HG02763 (cell line): ENCODE measurements around the gene MTERF4.

Experiments
- ATAC-seq: cut with Tn5 transposase; IDR thresholded peaks from one replicate; pipeline ENCODE4 v1.9.1; 2021; ENCODE audit warnings: mild to moderate bottlenecking, moderate library complexity; ENCODE audit not compliant: unreplicated experiment

The MTERF4 gene

GRCh38 chr2:241091734-241092445 is 10.2 kb downstream of the MTERF4 start:
- no peak for ATAC-seq

DNA sequence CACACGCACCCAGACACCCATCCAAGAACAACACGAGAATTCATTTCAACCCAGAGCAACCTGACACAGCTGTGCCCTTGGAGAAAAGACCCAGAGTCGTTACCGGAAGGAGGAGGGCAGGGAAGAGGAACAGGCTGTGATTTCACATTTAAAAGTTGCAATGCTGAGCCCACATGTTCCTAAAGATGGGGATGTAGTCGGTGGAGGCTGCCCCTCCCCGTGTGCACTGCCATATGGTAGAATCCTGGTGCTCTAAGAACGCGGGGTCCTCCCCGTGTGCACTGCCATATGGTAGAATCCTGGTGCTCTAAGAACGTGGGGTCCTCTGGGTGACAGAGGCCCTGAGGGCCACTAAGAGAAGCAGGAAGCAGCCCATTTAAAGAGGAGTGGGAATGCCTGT is 10.9 kb downstream of the MTERF4 start:
- no peak for ATAC-seq

DNA sequence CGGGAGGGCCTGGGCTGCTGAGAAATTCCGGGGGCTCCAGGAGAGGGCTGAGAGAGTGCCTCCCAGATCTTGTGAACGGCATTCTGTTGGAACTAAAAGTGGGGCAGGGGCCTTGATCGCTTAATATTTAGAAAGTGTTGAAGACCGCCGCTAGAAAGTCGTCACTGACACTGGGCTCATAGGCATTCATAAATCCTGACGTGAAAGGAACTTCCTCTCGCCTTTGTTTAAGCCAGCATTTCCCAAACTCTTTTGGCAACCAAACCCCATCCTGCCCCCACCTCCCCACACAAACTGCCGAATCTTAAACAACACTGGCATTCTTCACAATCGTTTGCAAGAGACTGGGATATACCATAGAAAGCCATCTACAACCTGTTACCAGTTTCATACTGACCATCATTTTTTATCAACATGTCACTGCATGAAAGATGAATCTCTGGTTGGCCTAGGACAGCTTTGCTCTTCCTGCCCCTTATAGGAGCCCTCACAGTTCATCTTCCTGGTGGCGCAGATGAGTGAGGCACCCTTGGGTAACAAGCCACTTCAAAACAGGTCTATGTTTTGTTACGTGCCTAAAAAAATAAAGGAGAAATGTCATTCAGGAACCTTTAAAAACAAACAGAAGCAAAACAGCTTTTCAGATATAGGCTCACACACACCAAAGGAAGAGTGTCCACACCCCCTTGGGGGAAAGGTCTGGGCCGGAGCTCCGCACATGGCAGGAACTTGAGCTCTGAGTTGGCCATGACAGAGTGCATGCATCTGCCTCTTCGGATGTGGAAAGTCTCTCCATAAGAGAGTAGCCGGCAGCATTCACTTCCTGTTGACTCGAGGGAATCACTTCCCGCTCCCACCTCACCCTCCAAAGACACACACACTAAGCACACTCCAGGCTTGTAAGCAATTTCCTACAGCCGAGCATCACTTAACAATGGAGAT is 13.0 kb downstream of the MTERF4 start:
- no peak for ATAC-seq

DNA sequence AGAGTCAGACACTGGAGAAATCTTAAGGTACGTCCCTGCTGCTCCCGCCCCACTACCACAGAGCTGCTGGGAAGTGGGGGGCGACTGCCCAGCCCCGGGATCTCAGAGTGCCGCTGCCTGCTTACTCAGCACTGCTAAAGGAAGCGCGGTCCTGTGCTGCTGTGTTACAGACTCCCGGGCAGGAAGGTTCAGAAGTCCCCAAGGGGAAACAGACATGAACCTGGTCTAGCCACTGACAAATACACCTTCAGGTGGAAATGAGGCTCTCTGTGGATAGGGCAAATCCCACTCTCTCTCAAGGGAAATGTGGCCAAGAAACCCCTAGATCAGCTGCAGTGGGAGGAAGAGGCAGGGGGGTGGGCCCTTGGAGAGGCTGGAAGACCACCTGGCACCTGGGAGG is 13.7 kb downstream of the MTERF4 start:
- peak; percentile 29 for ATAC-seq

DNA sequence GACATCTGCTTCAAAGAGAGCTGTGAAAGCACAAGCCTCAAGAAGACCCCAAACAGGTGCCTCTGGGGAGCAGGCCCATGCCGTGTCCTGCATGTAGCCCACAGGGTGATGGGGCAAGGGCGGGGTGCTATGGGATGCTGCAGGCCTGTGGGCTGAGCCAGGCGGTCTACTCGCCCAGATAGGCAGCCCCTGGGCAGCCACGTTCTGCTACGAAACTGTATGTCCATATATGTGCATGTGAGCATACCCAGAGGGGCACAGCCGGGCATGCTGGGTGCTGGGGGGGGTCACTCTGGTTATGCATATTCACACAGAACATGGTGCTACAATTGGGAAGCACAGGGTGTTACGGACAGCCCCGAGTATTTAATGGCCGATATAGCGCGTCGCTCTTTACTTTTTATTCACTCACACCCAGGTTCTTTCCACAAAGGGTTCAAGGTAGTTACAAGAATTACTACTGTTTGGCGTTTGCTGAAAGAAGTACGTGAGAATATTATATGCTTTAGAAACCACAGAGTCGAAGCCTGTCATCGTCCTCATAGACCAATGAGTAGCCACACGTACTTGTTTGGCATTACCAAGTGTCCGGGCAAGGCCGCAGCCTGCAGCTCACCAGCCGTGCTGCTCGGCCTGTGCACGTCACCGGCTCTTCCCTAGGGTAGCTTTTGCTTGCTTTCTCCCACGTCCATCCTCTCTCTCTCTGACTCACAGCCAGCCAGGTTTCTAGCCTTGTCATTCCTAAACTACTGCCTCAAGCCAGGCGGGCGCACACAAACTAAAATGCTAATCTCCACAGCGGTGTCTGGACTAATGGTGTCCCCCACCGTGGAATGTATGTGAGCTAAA is 14.4 kb downstream of the MTERF4 start:
- ATAC-seq, result peak; percentile 62

DNA sequence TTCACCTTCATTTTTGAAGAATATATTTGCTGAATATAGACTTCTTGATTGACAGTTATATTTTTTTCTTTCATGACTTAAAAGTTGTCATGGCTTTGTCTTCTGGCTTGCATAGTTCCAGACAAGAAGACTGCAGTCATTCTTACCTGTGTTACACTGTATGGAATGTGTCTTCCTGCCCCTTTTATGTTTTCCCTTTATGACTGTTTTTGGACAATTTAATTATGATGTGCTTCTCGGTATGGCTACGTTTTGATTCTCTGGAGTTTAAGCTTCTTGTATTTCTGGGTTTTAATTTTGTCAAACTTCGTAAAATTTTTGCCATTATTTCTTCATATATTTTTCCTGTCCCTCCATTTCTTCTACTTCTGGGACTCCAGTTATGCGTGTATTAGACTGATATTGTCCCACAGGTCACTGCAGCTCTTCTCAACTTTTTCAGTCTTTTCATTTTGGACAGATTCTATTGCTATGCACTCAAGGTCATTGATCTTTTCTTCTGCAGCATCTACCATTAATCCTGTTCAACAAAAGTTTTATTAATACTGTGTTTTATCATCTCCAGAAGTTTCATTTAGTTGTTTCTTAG is 17.1 kb downstream of the MTERF4 start:
- ATAC-seq, result no peak

DNA sequence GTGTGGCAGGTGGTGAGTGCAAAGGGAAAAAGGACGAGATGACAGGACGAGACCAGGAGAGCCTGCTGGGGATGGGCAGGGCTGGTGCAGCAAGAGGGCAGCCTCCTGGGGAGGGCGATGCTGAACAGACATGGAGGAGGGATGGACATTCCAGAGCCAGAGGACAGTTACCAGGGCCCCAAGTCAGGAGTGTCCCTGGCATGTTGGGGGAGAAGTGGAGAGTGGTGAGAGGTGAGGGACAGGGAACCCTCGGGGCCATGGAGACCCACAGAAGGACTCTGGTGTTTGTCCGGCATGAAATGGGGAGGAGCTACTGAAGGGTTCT is 19.0 kb downstream of the MTERF4 start:
- no peak for ATAC-seq

- ATAC-seq, result no peak
Measured at GRCh38 chr2:241082341-241083090, 19.6 kb downstream of the MTERF4 start.

GRCh38 chr2:241081643-241082340 is 20.3 kb downstream of the MTERF4 start:
- no peak for ATAC-seq

- no peak for ATAC-seq
Measured at GRCh38 chr2:241081190-241081642, 20.9 kb downstream of the MTERF4 start.

GRCh38 chr2:241080405-241081189 is 21.5 kb downstream of the MTERF4 start:
- ATAC-seq, result no peak

DNA sequence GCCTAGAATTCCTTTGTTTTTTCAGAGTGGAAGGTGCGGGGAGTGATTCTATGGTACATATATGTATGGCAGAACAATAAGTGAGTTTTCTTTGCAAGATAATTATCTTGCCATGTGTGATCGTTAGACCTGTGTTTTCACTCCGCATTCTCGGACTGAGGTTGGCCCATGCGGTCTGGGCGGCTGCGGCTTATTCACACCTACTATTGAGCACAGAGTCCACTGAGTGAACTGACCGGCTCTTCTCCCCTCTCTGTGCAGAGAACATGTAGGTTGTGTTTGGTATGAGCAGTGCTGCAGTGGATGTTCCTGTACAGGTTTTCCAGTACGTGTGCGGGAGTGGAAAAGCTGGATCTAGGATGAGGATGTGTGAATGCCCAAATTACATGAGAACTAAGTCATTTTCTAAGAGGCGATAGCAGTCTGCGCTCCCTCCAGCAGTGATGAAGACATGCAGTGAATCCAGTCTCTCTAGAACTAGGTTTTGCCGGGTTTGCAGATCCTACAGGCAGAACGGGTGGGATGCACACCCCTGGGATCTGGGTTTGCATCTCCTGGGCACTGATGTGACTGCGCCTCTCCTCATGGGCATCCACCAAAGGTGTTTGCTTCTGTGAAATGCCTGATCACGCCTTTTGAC is 27.1 kb downstream of the MTERF4 start:
- no peak for ATAC-seq

DNA sequence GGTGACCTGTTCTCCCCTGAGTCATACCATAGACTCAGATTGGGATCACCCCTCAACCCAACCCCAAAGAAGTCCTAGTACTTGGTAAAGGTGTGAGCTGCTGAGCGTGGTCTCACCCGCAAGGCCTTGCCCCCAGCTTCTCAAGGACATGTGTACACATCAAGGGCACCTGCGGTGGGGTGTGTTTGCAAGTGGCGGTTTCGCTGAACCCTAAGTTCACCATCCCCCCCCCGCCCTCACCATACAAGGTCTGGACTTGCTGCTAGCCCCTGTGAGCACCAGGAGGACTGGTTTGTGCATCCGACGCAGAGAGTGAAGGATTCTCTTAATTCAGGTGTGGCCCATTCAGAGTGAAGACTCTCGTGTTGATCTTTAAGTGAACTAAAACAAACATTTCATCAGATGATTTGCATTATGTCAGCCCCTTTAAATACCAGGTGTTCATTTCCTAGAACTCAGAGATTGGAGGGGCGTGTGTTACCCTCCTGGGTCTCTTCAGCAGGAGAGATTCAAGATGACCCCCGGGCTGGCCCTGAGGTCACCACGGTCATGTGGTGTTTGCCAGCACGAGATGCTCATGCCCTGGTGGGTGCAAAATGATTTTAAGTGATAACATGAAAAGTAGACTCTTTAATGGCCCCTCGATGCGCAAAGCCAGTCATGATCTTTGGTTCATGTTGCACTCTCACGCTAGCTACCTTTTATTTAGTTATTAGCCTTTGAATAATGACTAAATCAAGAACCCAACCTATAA is 27.8 kb downstream of the MTERF4 start:
- ATAC-seq, result no peak

- ATAC-seq, result no peak
Measured at GRCh38 chr2:241073166-241074064, 28.7 kb downstream of the MTERF4 start.

DNA sequence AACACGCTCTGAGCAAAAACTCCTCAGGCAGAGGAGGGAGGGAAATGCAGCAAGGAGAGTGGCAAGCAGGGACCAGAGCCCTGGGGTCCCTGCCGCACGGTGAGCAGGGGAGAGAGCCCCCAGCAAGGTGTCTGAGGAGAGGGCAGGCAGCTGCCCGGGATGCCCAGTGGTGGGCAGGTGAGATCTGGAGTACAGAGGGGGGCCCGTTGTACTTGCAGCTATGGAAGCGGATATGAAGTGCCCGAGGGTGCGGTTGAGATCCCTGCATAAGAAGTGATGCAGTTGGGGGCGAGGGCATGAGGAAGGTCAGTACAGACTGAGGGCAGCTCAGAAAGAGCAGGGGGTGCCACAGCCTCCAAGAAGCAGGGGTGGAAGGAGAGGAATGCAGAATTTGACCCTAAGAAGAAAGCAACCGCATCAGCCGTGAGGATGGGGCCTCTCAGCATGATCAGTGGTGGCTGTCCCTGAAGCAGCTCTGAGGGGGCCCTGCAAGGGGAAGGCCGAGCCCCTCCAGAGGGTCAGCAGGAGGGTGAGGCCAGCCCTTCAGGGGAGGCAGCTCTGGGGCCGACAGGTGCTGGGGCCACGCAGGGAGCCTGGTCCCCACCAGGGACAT is 29.4 kb downstream of the MTERF4 start:
- no peak for ATAC-seq

DNA sequence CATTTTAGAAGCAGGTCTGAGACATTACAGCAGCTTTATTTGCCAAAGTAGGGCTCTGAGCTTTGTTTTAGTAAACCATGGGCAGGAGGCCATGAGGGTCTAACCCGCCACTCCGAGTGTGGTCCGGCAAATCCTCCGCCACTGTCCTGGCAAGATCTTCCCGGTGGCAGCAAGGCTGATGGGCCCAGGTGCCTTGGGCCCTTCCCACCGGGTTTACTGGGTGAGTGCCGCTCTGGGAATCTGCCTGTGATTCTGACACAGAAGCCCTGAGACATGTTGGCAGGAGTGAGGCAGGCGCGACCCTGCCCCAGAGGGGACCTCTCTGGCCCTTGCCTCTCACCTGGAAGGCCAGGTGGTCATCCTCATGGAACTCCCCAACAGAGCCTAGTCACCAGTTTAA is 29.9 kb downstream of the MTERF4 start:
- ATAC-seq, result no peak
